SK-N-SH (cell line): ENCODE measurements around the gene INPP5A. TPM values are rescaled to one million over a fixed set of nuclear protein-coding genes. Genes with fewer than 3 reads are reported as not detected.

Source experiments
- CTCF ChIA-PET: fragments of 300-600, 350-600 bp; formaldehyde crosslinking; extraction: SDS; loops from one replicate; lab custom pipeline; 2021; lab: Yijun Ruan, JAX
- POLR2A ChIA-PET: fragments of 350-600 bp; sonication (Branson Sonifier 250); formaldehyde crosslinking; extraction: SDS; loops from one replicate; lab custom pipeline; 2020; ENCODE audit warnings: antibody characterized with exemption, inconsistent platforms; lab: Yijun Ruan, JAX
- DNase-seq: peaks from one replicate; pipeline ENCODE4 v3.0.0; 2012
- H2AFZ ChIP-seq: fragments of 200-600 bp; sonication (generic); 2 replicates; pipeline ENCODE4 v1.8.1; 2016; ENCODE audit warnings: antibody characterized with exemption, mild to moderate bottlenecking, low read depth
- H3F3A ChIP-seq: fragments of 200-600 bp; sonication (generic); replicated peaks from 2 replicates; pipeline ENCODE3; 2016; ENCODE audit warnings: antibody characterized with exemption, mild to moderate bottlenecking; ENCODE audit not compliant: insufficient read depth
- H3K27ac ChIP-seq, 2 experiments: fragments of 200-500 bp in 1 of 2; fragments of 200-600 bp in 1 of 2; sonication (Bioruptor generic) in 1 of 2; sonication (generic), shearing (Covaris generic) in 1 of 2; 2 replicates each; pipeline versions ENCODE4 v1.5.1 to v1.6.1; 2014 to 2016; ENCODE audit warnings: low read depth in 2 of 2, inconsistent platforms in 1 of 2, low read length in 1 of 2, mild to moderate bottlenecking in 1 of 2, mixed read lengths in 1 of 2
- H3K27me3 ChIP-seq: fragments of 200-600 bp; sonication (generic), shearing (Covaris generic); 2 replicates; pipeline ENCODE4 v1.6.1; 2016; ENCODE audit warnings: mixed run types; ENCODE audit not compliant: insufficient read depth
- H3K36me3 ChIP-seq, 2 experiments: fragments of 200-500 bp in 1 of 2; fragments of 200-600 bp in 1 of 2; sonication (Bioruptor generic) in 1 of 2; sonication (generic) in 1 of 2; replicated peaks in 1 of 2; 2 replicates each; pipeline versions ENCODE3 to v1.5.1; 2014 to 2016; ENCODE audit warnings: low read length in 1 of 2, mild to moderate bottlenecking in 1 of 2; ENCODE audit not compliant: insufficient read depth in 2 of 2, control insufficient read depth in 1 of 2
- H3K4me1 ChIP-seq, 2 experiments: fragments of 200-500 bp in 1 of 2; fragments of 200-600 bp in 1 of 2; sonication (Bioruptor generic) in 1 of 2; sonication (generic), shearing (Covaris generic) in 1 of 2; 2 replicates each; pipeline versions ENCODE4 v1.5.1 to v1.6.1; 2014 to 2016; ENCODE audit warnings: low read depth in 1 of 2, low read length in 1 of 2, mixed run types in 1 of 2; ENCODE audit not compliant: insufficient read depth in 2 of 2, control insufficient read depth in 1 of 2
- H3K4me2 ChIP-seq: fragments of 200-600 bp; sonication (generic), shearing (Covaris generic); 2 replicates; pipeline ENCODE4 v1.6.1; 2017; ENCODE audit warnings: mixed run types
- H3K4me3 ChIP-seq, 2 experiments: fragments of 200-500 bp in 1 of 2; fragments of 200-600 bp in 1 of 2; sonication (Bioruptor generic) in 1 of 2; sonication (generic), shearing (Covaris generic) in 1 of 2; 2 replicates each; pipeline versions ENCODE4 v1.5.1 to v1.8.1; 2014 to 2016; ENCODE audit warnings: low read depth in 2 of 2, inconsistent platforms in 1 of 2, low read length in 1 of 2, mild to moderate bottlenecking in 1 of 2, mixed read lengths in 1 of 2, moderate library complexity in 1 of 2
- H3K79me2 ChIP-seq: fragments of 200-600 bp; sonication (generic); 2 replicates; pipeline ENCODE4 v1.8.1; 2017; ENCODE audit warnings: mild to moderate bottlenecking; ENCODE audit not compliant: insufficient read depth
- H3K9ac ChIP-seq: fragments of 200-600 bp; sonication (generic); 2 replicates; pipeline ENCODE4 v1.6.1; 2017; ENCODE audit warnings: mixed run types
- H3K9me2 ChIP-seq: fragments of 200-600 bp; sonication (generic); 2 replicates; pipeline ENCODE4 v1.6.1; 2017; ENCODE audit warnings: mixed run types
- H3K9me3 ChIP-seq: fragments of 200-600 bp; sonication (generic); 2 replicates; pipeline ENCODE4 v1.6.1; 2017; ENCODE audit warnings: mixed run types, mild to moderate bottlenecking, moderate library complexity
- H4K20me1 ChIP-seq: fragments of 200-600 bp; sonication (generic); 2 replicates; pipeline ENCODE4 v1.6.1; 2017; ENCODE audit warnings: mild to moderate bottlenecking, mixed run types; ENCODE audit not compliant: insufficient read depth
- CHD2 ChIP-seq: fragments of 150-350 bp; IDR thresholded peaks from 2 replicates; pipeline ENCODE4 v1.6.1; 2018; ENCODE audit warnings: low read length; ENCODE audit not compliant: partially characterized antibody
- CTCF ChIP-seq: fragments of 200-600 bp; sonication (generic); IDR thresholded peaks from 2 replicates; pipeline ENCODE4 v1.6.1; 2017; ENCODE audit warnings: antibody characterized with exemption, mild to moderate bottlenecking, moderate library complexity
- ELF1 ChIP-seq: IDR thresholded peaks from 2 replicates; pipeline ENCODE4 v1.4.0; 2012
- EZH2phosphoT487 ChIP-seq: fragments of 200-600 bp; sonication (generic); IDR thresholded peaks from 2 replicates; pipeline ENCODE4 v1.6.1; 2017; ENCODE audit warnings: low read depth, mixed run types, mild to moderate bottlenecking, antibody characterized with exemption, moderate library complexity, borderline replicate concordance
- FOSL2 ChIP-seq: IDR thresholded peaks from 2 replicates; pipeline ENCODE4 v1.4.0; 2012; ENCODE audit warnings: low read depth, mild to moderate bottlenecking, moderate library complexity, borderline replicate concordance
- FOXJ3 ChIP-seq: sonication (generic); formaldehyde crosslinking; IDR thresholded peaks from 2 replicates; pipeline ENCODE4 v1.5.1; 2020; ENCODE audit warnings: mild to moderate bottlenecking, missing genetic modification reagents
- FOXM1 ChIP-seq: IDR thresholded peaks from 2 replicates; pipeline ENCODE4 v1.4.0; 2012; ENCODE audit warnings: low read depth, mild to moderate bottlenecking
- GATA2 ChIP-seq: sonication (generic); formaldehyde crosslinking; IDR thresholded peaks from 2 replicates; pipeline ENCODE4 v1.5.0; 2020; ENCODE audit warnings: mild to moderate bottlenecking, missing genetic modification reagents
- IRF3 ChIP-seq: fragments of 150-350 bp; IDR thresholded peaks from 2 replicates; pipeline ENCODE4 v1.6.1; 2016; ENCODE audit warnings: mild to moderate bottlenecking, low read depth, low read length
- JUND ChIP-seq: IDR thresholded peaks from 2 replicates; pipeline ENCODE4 v1.4.0; 2012
- MAX ChIP-seq: IDR thresholded peaks from 2 replicates; pipeline ENCODE4 v1.4.0; 2012; ENCODE audit warnings: low read depth
- MEF2A ChIP-seq: IDR thresholded peaks from 2 replicates; pipeline ENCODE4 v1.4.0; 2012; ENCODE audit warnings: low read depth, borderline replicate concordance
- MXI1 ChIP-seq: IDR thresholded peaks from 2 replicates; pipeline ENCODE4 v1.6.1; 2012; ENCODE audit warnings: mild to moderate bottlenecking, low read depth, low read length, improper control_type of control experiment
- PBX3 ChIP-seq: IDR thresholded peaks from 2 replicates; pipeline ENCODE4; 2012
- POLR2AphosphoS5 ChIP-seq: IDR thresholded peaks from 2 replicates; pipeline ENCODE4 v1.6.1; 2012; ENCODE audit warnings: low read depth, low read length
- RAD21 ChIP-seq: IDR thresholded peaks from 2 replicates; pipeline ENCODE4 v1.6.1; 2012; ENCODE audit warnings: mild to moderate bottlenecking, low read length
- SIN3A ChIP-seq: IDR thresholded peaks from 2 replicates; pipeline ENCODE4 v1.6.1; 2012; ENCODE audit warnings: low read depth, mild to moderate bottlenecking, low read length, moderate library complexity, borderline replicate concordance
- SMC3 ChIP-seq: IDR thresholded peaks from 2 replicates; pipeline ENCODE4 v1.6.1; 2012; ENCODE audit warnings: low read depth, low read length, improper control_type of control experiment
- TEAD4 ChIP-seq: IDR thresholded peaks from 2 replicates; pipeline ENCODE4 v1.4.0; 2012; ENCODE audit warnings: mild to moderate bottlenecking, borderline replicate concordance; ENCODE audit not compliant: insufficient read depth
- ZBTB33 ChIP-seq: IDR thresholded peaks from 2 replicates; pipeline ENCODE4 v1.4.0; 2012; ENCODE audit warnings: low read depth, borderline replicate concordance
- WGBS: methylation state at CpG from one replicate; pipeline ENCODE4 v1.1.6; 2017; ENCODE audit warnings: low lambda C conversion rate; 5-methylcytosine and 5-hydroxymethylcytosine counted together
- polyA plus RNA-seq, 3 experiments: library from polyadenylated mRNA; depleted of rRNA; stranded (reverse); fragments of >200 nt; gene quantifications; 2 replicates each; pipeline ENCODE4 v1.2.3, GENCODE V29; 2012

INPP5A gene
- polyA plus RNA-seq, 1 of the 3 experiments (the other 2 are of a cell fraction) = 12.0 TPM

- H3K9me2 ChIP-seq = no peaks in the 10 kb centered on the region
- no peaks in the 10 kb centered on the region for H3K9me3 ChIP-seq
- WGBS = 95% methylated on average over 12 of the region's 16 CpGs
These were observed 39.9 kb downstream of the INPP5A start for GRCh38 chr10:132577350-132578003.

More at GRCh38 chr10:132577350-132578003, 39.9 kb downstream of the INPP5A start:
- Histone ChIP-seq H3F3A (peaks cover 4% of the 10 kb centered on the region), H3K36me3 (no peaks in the 10 kb centered on the region), H3K4me2 (no peak overlapping the region), H4K20me1 (peaks cover 51% of the 10 kb centered on the region), H3K4me3 (no peak overlapping the region), H3K27me3 (no peaks in the 10 kb centered on the region)
- POLR2A ChIA-PET = no interaction called here
- TF ChIP-seq CTCF (peak; percentile 34), ZBTB33 (no peak), FOXM1 (no peak), SIN3A (no peak), EZH2phosphoT487 (no peak), POLR2AphosphoS5 (no peak), PBX3 (no peak), FOXJ3 (CRISPR knock-in tag) (no peak), IRF3 (no peak), MEF2A (no peak), JUND (no peak), RAD21 (peak; percentile 69), MAX (no peak), MXI1 (no peak), CHD2 (no peak), SMC3 (peak; percentile 46; the same call in 1 of the 2 replicates), GATA2 (no peak), FOSL2 (no peak), TEAD4 (no peak), ELF1 (no peak)
- TF ChIP-seq, all 33 proteins: peak for 3
- no peak overlapping the region for H3K27ac ChIP-seq
- CTCF ChIA-PET = interaction anchor here (1.1 to 2.2 kb wide), 3 partner anchors 10 to 118 kb away, joined by 3 to 9 read pairs (median 4); no protein-coding TSS in a partner anchor
- no peak overlapping the region for H3K9ac ChIP-seq
- no peak overlapping the region for H2AFZ ChIP-seq
- H3K79me2 ChIP-seq = peaks cover 25% of the 10 kb centered on the region
- H3K4me1 ChIP-seq = peaks cover 0 to 23% of the 10 kb centered on the region in 2 experiments; a peak in 1 of 4 replicates
- peak; percentile 59 for DNase-seq
